Measurements from ENCODE around the gene SEC14L5.
A peak's percentile ranks its signal among the peaks of the same experiment; 100 is the strongest.
"Not testable (repeated sequence)": the region's sequence is repeated elsewhere in the genome, so short reads cannot be mapped to it uniquely, and the experiment has no call there.

SEC14L5 gene

DNA sequence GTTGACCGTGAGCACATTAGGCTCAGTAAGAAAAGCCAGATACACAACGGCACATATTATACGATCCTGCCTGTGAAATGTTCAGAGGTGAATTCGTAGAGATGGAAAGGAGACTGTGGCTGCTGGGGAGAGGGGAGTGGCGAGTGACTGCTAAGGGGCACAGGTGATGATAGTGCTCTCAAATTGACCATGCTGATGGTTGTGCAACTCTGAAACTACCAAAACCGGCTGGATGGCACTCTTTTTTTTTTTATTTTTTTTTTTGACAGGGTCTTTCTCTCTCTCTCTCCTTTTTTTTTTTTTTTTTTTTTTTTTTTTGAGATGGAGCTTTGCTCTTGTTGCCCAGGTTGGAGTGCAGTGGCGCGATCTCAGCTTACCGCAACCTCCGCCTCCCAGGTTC is 8.1 kb upstream of the SEC14L5 start:
- H3K4me3 ChIP-seq (ENCODE audit: low read depth, low read length): no peak overlapping the region
- no peak for DNase-seq (ENCODE audit: low read depth)
- TF ChIP-seq, protein P1, sequence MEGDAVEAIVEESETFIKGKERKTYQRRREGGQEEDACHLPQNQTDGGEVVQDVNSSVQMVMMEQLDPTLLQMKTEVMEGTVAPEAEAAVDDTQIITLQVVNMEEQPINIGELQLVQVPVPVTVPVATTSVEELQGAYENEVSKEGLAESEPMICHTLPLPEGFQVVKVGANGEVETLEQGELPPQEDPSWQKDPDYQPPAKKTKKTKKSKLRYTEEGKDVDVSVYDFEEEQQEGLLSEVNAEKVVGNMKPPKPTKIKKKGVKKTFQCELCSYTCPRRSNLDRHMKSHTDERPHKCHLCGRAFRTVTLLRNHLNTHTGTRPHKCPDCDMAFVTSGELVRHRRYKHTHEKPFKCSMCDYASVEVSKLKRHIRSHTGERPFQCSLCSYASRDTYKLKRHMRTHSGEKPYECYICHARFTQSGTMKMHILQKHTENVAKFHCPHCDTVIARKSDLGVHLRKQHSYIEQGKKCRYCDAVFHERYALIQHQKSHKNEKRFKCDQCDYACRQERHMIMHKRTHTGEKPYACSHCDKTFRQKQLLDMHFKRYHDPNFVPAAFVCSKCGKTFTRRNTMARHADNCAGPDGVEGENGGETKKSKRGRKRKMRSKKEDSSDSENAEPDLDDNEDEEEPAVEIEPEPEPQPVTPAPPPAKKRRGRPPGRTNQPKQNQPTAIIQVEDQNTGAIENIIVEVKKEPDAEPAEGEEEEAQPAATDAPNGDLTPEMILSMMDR (IDR thresholded peaks at IDR 0.05; ENCODE audit: insufficient read depth, low read depth, low read length, missing control alignments): no peak

DNA sequence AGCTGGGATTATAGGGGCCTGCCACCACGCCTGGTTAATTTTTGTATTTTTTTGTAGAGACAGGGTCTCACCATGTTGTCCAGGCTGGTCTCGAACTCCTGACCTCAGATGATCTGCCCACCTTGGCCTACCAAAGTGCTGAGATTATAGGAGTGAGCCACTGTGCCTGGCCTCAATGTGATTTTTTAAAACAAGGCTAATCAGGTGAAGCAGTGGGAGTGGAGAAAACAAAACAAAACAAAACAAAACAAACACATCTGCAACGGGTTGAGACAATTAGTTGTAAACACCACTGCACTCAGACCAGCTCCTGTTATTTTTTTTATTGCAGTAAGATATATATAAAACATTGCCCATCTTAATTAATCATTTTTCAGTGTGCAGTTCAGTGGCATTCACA is 6.5 kb upstream of the SEC14L5 start:
- DNase-seq (ENCODE audit: low read depth); H3K4me3 ChIP-seq (ENCODE audit: low read depth, low read length): not testable (repeated sequence)

DNA sequence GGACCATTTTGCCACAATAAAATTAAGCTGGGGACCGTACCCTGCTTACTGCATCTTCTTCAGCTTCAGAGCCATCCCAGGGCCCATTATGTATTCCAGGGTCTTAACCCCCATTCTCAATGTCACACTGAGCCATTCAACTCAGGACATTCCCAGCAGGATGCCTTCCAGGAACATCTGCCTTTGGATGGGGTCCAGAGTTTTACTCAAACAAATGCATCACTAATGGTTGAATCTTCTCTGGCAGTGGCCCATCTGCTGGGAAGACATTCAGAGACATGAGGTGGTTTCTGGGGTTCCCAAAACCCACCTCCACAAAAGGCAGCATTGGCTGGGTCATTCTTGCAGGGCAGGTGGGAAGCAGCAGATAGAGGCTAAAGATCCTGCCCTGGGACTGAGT is 3.4 kb upstream of the SEC14L5 start:
- no peak overlapping the region for H3K4me3 ChIP-seq (ENCODE audit: low read depth, low read length)
- TF ChIP-seq, protein P1 (IDR thresholded peaks at IDR 0.05; ENCODE audit: insufficient read depth, low read depth, low read length, missing control alignments): no peak
- no peak for DNase-seq (ENCODE audit: low read depth)

DNA sequence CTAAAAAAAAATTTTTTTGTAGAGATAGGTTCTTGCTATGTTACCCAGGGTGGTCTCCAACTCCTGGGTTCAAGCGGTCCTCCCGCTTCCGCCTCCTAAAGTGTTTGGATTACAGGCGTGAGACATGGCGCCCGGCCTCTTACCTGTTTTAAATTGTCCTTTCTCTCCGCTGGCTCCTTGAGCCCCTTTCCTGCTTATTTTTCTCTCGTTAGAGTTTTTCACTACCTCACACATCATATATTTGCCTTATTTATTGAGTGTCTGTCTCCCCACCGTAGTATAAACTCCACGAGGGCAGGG is 760 bp upstream of the SEC14L5 start:
- peak overlapping the region; percentile 70 for H3K4me3 ChIP-seq (ENCODE audit: low read depth, low read length)
- DNase-seq (ENCODE audit: low read depth): no peak
- TF ChIP-seq, protein P1 (IDR thresholded peaks at IDR 0.05; ENCODE audit: insufficient read depth, low read depth, low read length, missing control alignments): no peak

DNA sequence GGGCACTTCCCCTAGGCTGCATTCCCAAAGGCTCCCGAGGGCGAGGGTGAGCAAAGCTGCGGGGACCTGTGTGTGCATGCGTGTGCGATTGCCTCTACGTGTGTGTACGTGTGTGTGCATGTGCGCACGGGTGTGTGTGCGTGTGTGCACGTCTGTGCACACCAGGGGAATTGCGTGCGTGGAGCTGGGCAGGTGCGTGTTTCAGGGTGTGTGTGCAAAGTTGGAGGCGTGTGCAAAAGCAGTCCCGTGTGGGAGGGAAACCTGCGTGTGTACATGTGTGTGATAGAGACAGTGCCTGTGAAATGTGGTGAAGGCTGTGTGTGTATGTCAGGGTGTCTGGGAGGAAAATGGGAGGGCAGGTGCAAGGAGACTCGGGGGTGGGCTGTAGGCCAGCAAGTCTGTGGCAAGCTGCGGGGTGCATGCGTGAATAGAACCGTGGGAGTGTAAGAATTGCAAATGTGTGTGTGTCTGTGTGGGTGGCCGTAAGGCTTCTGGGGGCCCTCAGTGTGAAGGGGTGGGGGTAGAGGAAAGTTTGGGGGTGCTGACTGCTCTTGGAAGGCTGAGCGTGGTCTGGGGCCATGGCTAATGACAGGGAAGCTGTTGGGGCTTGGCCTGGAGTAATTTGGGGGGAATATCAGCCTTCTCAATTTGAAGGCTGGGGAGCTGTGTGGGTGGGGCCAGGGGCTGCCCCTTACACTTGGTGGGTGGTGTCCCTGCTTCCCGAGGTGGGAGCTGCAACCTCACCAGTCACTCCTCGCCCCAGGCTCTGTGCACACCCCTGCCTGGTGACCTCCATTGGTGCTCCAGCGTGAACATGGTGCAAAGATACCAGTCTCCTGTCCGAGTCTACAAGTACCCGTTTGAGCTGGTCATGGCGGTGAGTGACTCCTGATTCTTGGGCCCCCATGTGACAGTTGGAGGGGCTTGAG is 644 bp downstream of the SEC14L5 start:
- TF ChIP-seq, protein P1 (IDR thresholded peaks at IDR 0.05; ENCODE audit: insufficient read depth, low read depth, low read length, missing control alignments): no peak
- H3K4me3 ChIP-seq (ENCODE audit: low read depth, low read length): no peak overlapping the region; the same call in 1 of the 2 replicates
- no peak for DNase-seq (ENCODE audit: low read depth)

DNA sequence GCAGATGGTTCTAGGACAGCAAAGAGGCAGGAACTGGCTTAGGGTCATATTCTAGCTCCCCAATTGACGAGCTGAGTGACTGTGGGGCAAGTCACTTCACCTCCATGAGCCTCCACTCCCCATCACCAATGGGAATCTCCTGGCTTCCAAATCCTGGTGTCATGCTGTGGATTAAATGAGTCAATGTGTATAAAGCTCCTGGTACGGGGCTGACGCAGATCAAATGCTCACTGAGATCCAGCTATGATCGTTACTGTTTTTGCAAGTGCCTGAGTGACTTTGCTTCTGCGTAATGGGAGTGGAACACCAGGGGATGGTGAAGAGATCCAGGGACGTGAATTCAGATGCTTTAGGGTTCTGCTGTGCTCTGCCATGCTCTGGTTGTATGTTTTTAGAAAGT is 2.4 kb downstream of the SEC14L5 start:
- TF ChIP-seq, protein P1 (IDR thresholded peaks at IDR 0.05; ENCODE audit: insufficient read depth, low read depth, low read length, missing control alignments): no peak
- H3K4me3 ChIP-seq (ENCODE audit: low read depth, low read length): no peak overlapping the region
- DNase-seq (ENCODE audit: low read depth): no peak

DNA sequence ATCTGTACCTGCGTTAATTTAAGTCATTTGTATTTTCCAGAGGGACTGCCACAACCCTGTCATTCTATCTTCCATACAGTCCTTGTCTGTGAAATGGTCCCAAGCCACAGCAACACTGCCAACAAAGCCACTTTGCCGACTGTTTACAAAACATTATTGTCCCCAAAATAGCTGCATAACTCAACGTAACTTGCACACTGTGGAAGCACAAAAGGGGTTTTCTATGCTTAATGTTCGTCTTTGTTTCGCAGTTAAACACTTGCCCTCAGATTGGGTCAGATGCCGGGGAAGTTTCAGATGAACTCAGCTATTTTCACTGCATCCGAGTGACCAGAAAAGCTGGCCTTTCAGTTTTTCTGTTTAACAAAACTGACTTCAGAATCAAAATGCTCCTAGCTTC is 4.6 kb downstream of the SEC14L5 start:
- DNase-seq (ENCODE audit: low read depth): no peak
- no peak overlapping the region for H3K4me3 ChIP-seq (ENCODE audit: low read depth, low read length)
- TF ChIP-seq, protein P1 (IDR thresholded peaks at IDR 0.05; ENCODE audit: insufficient read depth, low read depth, low read length, missing control alignments): no peak

DNA sequence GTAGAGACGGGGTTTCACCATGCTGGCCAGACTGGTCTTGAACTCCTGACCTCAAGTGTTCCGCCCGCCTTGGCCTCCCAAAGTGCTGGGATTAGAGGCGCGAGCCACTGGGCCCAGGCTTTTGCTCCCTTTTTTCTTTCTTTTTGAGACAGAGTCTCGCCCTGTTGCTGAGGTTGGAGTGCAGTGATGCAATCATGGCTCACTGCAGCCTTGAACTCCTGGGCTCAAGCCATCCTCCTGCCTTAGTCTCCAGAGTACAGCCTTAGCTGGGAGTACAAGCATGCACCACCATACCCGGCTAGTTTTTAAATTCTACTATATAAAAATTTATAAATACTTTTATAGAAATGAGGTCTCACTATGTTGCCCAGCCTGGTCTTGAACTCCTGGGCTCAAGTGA is 5.4 kb downstream of the SEC14L5 start:
- DNase-seq (ENCODE audit: low read depth); H3K4me3 ChIP-seq (ENCODE audit: low read depth, low read length): not testable (repeated sequence)

Data from GM12865 (cell line).